SK-N-MC (cell line): Measurements from ENCODE around the gene SCYGR4.

Experiments used
- EZH2 ChIP-seq: fragments of 200-600 bp; sonication (generic); IDR thresholded peaks from one replicate; pipeline ENCODE4 v1.6.1; 2017; ENCODE audit warnings: antibody characterized with exemption
- POLR2AphosphoS5 ChIP-seq: IDR thresholded peaks from 2 replicates; pipeline ENCODE4 v1.6.1; 2012; ENCODE audit warnings: mild to moderate bottlenecking, low read depth, low read length, borderline replicate concordance

GRCh38 chr2:227613272-227613660 lies 4.0 kb upstream of the SCYGR4 start:
- TF ChIP-seq POLR2AphosphoS5, result no peak
- no peak for TF ChIP-seq EZH2
